ENCODE data around the gene CARS1.

GRCh38 chr11:3041699-3042441, 15.4 kb downstream of the CARS1 start:
- TF ChIP-seq FOXK2 (IDR thresholded peaks at IDR 0.05) (no peak), TARDBP (IDR thresholded peaks at IDR 0.05) (no peak), ARNT (IDR thresholded peaks at IDR 0.05) (no peak)
